Thoracic aorta (tissue), 2 donors: ENCODE results near the gene PIM2. TPM values are rescaled to one million over a fixed set of nuclear protein-coding genes. Genes with fewer than 3 reads are reported as not detected.

Experiments used
- ATAC-seq: fragments of 150-250 bp; one replicate; pipeline ENCODE4 v1.8.0; 2017; ENCODE audit warnings: low read depth; ENCODE audit not compliant: insufficient number of reproducible peaks, low FRiP score
- DNase-seq: peaks from one replicate; pipeline ENCODE4 v3.0.0-alpha.2; 2020; ENCODE audit warnings: low spot score
- H3K27ac ChIP-seq, 2 donors: fragments of 200-600 bp; sonication (generic); 1 replicate in 1 of 2; 2 replicates in 1 of 2; pipeline ENCODE4 v1.5.1; 2016; ENCODE audit warnings: mild to moderate bottlenecking in 2 of 2, moderate library complexity in 2 of 2
- H3K27me3 ChIP-seq: fragments of 200-600 bp; sonication (generic); replicated peaks from 2 replicates; pipeline ENCODE4 v1.6.0; 2016; ENCODE audit warnings: mild to moderate bottlenecking; ENCODE audit not compliant: insufficient read depth
- H3K36me3 ChIP-seq: fragments of 200-600 bp; sonication (generic); one replicate; pipeline ENCODE4 v1.5.1; 2016
- H3K4me1 ChIP-seq, 2 donors: fragments of 200-600 bp; sonication (generic); 1 replicate in 1 of 2; 2 replicates in 1 of 2; pipeline versions ENCODE4 v1.5.1 to v1.6.0; 2016; ENCODE audit warnings: low read depth in 2 of 2, mild to moderate bottlenecking in 1 of 2; ENCODE audit not compliant: control insufficient read depth in 1 of 2
- H3K4me3 ChIP-seq: fragments of 200-600 bp; sonication (generic); 2 replicates; pipeline ENCODE4 v1.5.1; 2016; ENCODE audit warnings: mild to moderate bottlenecking
- H3K9me3 ChIP-seq: fragments of 200-600 bp; sonication (generic); 2 replicates; pipeline ENCODE4 v1.5.1; 2016
- total RNA-seq, 2 donors: library from RNA; depleted of rRNA; stranded (reverse); fragments of >200 nt; gene quantifications; one replicate each; pipeline versions ENCODE4 v1.1.0 to v1.2.3, GENCODE V29; 2016
- TF ChIP-seq, protein P1 (sequence below): fragments of 200-600 bp; sonication (generic); IDR thresholded peaks from one replicate; pipeline ENCODE4 v1.5.1; 2019; ENCODE audit warnings: antibody characterized with exemption

The PIM2 gene
- total RNA-seq, 2 donors from 2014 or later = 14.8 to 21.9 TPM

- Histone ChIP-seq H3K27ac (no peak overlapping the region), H3K4me1 (no peaks in the 10 kb centered on the region), H3K4me3 (no peak overlapping the region), H3K36me3 (peaks cover 4% of the 10 kb centered on the region), H3K27me3 (no peaks in the 10 kb centered on the region), H3K9me3 (no peaks in the 10 kb centered on the region)
- TF ChIP-seq, protein P1, sequence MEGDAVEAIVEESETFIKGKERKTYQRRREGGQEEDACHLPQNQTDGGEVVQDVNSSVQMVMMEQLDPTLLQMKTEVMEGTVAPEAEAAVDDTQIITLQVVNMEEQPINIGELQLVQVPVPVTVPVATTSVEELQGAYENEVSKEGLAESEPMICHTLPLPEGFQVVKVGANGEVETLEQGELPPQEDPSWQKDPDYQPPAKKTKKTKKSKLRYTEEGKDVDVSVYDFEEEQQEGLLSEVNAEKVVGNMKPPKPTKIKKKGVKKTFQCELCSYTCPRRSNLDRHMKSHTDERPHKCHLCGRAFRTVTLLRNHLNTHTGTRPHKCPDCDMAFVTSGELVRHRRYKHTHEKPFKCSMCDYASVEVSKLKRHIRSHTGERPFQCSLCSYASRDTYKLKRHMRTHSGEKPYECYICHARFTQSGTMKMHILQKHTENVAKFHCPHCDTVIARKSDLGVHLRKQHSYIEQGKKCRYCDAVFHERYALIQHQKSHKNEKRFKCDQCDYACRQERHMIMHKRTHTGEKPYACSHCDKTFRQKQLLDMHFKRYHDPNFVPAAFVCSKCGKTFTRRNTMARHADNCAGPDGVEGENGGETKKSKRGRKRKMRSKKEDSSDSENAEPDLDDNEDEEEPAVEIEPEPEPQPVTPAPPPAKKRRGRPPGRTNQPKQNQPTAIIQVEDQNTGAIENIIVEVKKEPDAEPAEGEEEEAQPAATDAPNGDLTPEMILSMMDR = no peak
- DNase-seq = no peak
- ATAC-seq = no peak
These were observed 14.6 kb downstream of the PIM2 start for GRCh38 chrX:48904180-48904579.

GRCh38 chrX:48903290-48903689 is 15.5 kb downstream of the PIM2 start:
- TF ChIP-seq, protein P1 = no peak
- H3K4me1 ChIP-seq = no peaks in the 10 kb centered on the region
- no peaks in the 10 kb centered on the region for H3K27me3 ChIP-seq
- ATAC-seq = no peak
- no peak overlapping the region for H3K4me3 ChIP-seq
- no peaks in the 10 kb centered on the region for H3K9me3 ChIP-seq
- DNase-seq = no peak
- H3K36me3 ChIP-seq = peaks cover 4% of the 10 kb centered on the region
- H3K27ac ChIP-seq = no peak overlapping the region

DNA sequence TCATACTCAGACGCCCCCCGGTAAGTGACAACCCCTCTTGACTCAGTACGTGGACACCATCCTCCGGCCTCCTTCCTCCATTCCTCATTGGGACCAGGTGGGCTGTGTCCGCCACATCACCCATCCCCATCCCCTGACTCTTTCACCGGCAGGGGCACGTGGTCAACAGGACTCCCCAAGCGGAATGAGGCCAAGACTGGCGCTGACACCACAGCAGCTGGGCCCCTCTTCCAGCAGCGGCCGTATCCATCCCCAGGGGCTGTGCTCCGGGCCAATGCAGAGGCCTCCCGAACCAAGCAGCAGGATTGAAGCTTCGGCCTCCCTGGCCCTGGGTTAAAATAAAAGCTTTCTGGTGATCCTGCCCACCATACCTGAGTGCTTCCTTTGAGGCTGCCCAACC is 16.0 kb downstream of the PIM2 start:
- no peak overlapping the region for H3K27ac ChIP-seq
- no peak overlapping the region for H3K4me3 ChIP-seq
- TF ChIP-seq, protein P1 = no peak
- no peaks in the 10 kb centered on the region for H3K27me3 ChIP-seq
- no peaks in the 10 kb centered on the region for H3K4me1 ChIP-seq
- ATAC-seq (no peak), DNase-seq (no peak)
- H3K9me3 ChIP-seq = no peaks in the 10 kb centered on the region
- H3K36me3 ChIP-seq = peaks cover 4% of the 10 kb centered on the region

GRCh38 chrX:48902135-48902534 is 16.7 kb downstream of the PIM2 start:
- no peak overlapping the region for H3K4me3 ChIP-seq
- ATAC-seq = no peak
- TF ChIP-seq, protein P1 = no peak
- H3K4me1 ChIP-seq = no peaks in the 10 kb centered on the region
- H3K27me3 ChIP-seq = no peaks in the 10 kb centered on the region
- no peak overlapping the region for H3K27ac ChIP-seq
- DNase-seq = no peak
- H3K9me3 ChIP-seq = no peaks in the 10 kb centered on the region
- peaks cover 4% of the 10 kb centered on the region for H3K36me3 ChIP-seq

DNA sequence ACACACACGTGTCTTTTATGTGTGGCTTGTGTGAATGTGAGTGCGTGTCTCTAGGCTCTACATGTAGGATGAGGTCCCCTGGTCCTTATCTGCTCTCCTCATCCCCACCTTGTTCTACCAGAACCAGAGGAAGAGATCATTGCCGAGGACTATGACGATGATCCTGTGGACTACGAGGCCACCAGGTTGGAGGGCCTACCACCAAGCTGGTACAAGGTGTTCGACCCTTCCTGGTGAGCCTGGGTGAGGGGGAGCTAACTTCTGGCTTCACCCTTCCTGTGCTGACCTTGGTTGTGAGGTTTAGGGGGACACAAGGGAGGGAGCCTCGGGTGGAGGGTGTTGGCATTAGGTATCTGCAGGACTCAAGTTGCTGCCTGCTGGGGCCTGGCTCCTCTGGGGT is 17.8 kb downstream of the PIM2 start:
- H3K36me3 ChIP-seq = peaks cover 4% of the 10 kb centered on the region
- no peaks in the 10 kb centered on the region for H3K9me3 ChIP-seq
- no peak overlapping the region for H3K27ac ChIP-seq
- H3K4me1 ChIP-seq = no peaks in the 10 kb centered on the region
- TF ChIP-seq, protein P1 = no peak
- ATAC-seq = no peak
- H3K4me3 ChIP-seq = no peak overlapping the region
- no peaks in the 10 kb centered on the region for H3K27me3 ChIP-seq
- DNase-seq = no peak
